Right forelimb (tissue), 1 donor: ENCODE results near the gene CARMIL1.
"Not testable (repeated sequence)": the region's sequence is repeated elsewhere in the genome, so short reads cannot be mapped to it uniquely, and the experiment has no call there.

Experiments
- DNase-seq: peaks from one replicate; pipeline ENCODE4 v3.0.0-alpha.2; 2018

The CARMIL1 gene

GRCh38 chr6:25414755-25415154 lies 135.6 kb downstream of the CARMIL1 start:
- DNase-seq = no peak

GRCh38 chr6:25415274-25415673 lies 136.1 kb downstream of the CARMIL1 start:
- no peak for DNase-seq

- no peak for DNase-seq
Observed at GRCh38 chr6:25415701-25416100, 136.5 kb downstream of the CARMIL1 start.

GRCh38 chr6:25417046-25417605 lies 138.0 kb downstream of the CARMIL1 start:
- no peak for DNase-seq

- DNase-seq = no peak
Observed at GRCh38 chr6:25418454-25419052, 139.4 kb downstream of the CARMIL1 start.

GRCh38 chr6:25419879-25420278 lies 140.7 kb downstream of the CARMIL1 start:
- no peak for DNase-seq

- no peak for DNase-seq
Observed at GRCh38 chr6:25423358-25423757, 144.2 kb downstream of the CARMIL1 start.

GRCh38 chr6:25424303-25424702 lies 145.1 kb downstream of the CARMIL1 start:
- DNase-seq = no peak

GRCh38 chr6:25427549-25427948 lies 148.4 kb downstream of the CARMIL1 start:
- no peak for DNase-seq

- no peak for DNase-seq
Observed at GRCh38 chr6:25428758-25429317, 149.7 kb downstream of the CARMIL1 start.

- DNase-seq = no peak
Observed at GRCh38 chr6:25431306-25431974, 152.3 kb downstream of the CARMIL1 start.

GRCh38 chr6:25431975-25432307 lies 152.8 kb downstream of the CARMIL1 start:
- no peak for DNase-seq

- DNase-seq = no peak
Observed at GRCh38 chr6:25434921-25435320, 155.7 kb downstream of the CARMIL1 start.

- DNase-seq = no peak
Observed at GRCh38 chr6:25435416-25435985, 156.3 kb downstream of the CARMIL1 start.

GRCh38 chr6:25436760-25437159 lies 157.6 kb downstream of the CARMIL1 start:
- DNase-seq = no peak

GRCh38 chr6:25439368-25439767 lies 160.2 kb downstream of the CARMIL1 start:
- no peak for DNase-seq

GRCh38 chr6:25441663-25442270 lies 162.6 kb downstream of the CARMIL1 start:
- no peak for DNase-seq

- DNase-seq = no peak
Observed at GRCh38 chr6:25442898-25443297, 163.7 kb downstream of the CARMIL1 start.

- not testable (repeated sequence) for DNase-seq
Observed at GRCh38 chr6:25444521-25444920, 165.3 kb downstream of the CARMIL1 start.

- no peak for DNase-seq
Observed at GRCh38 chr6:25446830-25447569, 167.8 kb downstream of the CARMIL1 start.

GRCh38 chr6:25447570-25447929 lies 168.4 kb downstream of the CARMIL1 start:
- no peak for DNase-seq

- no peak for DNase-seq
Observed at GRCh38 chr6:25448965-25449538, 169.9 kb downstream of the CARMIL1 start.
